ENCODE measurements around the gene TENT4B.
"Not testable (repeated sequence)": the region's sequence is repeated elsewhere in the genome, so short reads cannot be mapped to it uniquely, and the experiment has no call there.

Gene TENT4B

GRCh38 chr16:50155925-50156324 is 2.8 kb downstream of the TENT4B start:
- no peak for DNase-seq

GRCh38 chr16:50156590-50156989 is 3.5 kb downstream of the TENT4B start:
- no peak for DNase-seq

- DNase-seq, result no peak
Measured at GRCh38 chr16:50160495-50161164, 7.5 kb downstream of the TENT4B start.

- no peak for DNase-seq
Measured at GRCh38 chr16:50161950-50162349, 8.8 kb downstream of the TENT4B start.

GRCh38 chr16:50165473-50165872 is 12.4 kb downstream of the TENT4B start:
- DNase-seq, result no peak

GRCh38 chr16:50166511-50167500 is 13.7 kb downstream of the TENT4B start:
- peak; percentile 26 for DNase-seq

GRCh38 chr16:50167556-50167955 is 14.4 kb downstream of the TENT4B start:
- no peak for DNase-seq

GRCh38 chr16:50169555-50170096 is 16.5 kb downstream of the TENT4B start:
- no peak for DNase-seq

GRCh38 chr16:50171773-50172172 is 18.7 kb downstream of the TENT4B start:
- DNase-seq, result not testable (repeated sequence)

GRCh38 chr16:50172195-50172922 is 19.3 kb downstream of the TENT4B start:
- no peak for DNase-seq

- no peak for DNase-seq
Measured at GRCh38 chr16:50173316-50173715, 20.2 kb downstream of the TENT4B start.

GRCh38 chr16:50178491-50178941 is 25.4 kb downstream of the TENT4B start:
- no peak for DNase-seq

- DNase-seq, result no peak
Measured at GRCh38 chr16:50182441-50182840, 29.3 kb downstream of the TENT4B start.

GRCh38 chr16:50183316-50183715 is 30.2 kb downstream of the TENT4B start:
- no peak for DNase-seq

GRCh38 chr16:50185005-50185505 is 31.9 kb downstream of the TENT4B start:
- DNase-seq, result no peak

- no peak for DNase-seq
Measured at GRCh38 chr16:50188619-50189136, 35.6 kb downstream of the TENT4B start.

- DNase-seq, result no peak
Measured at GRCh38 chr16:50190292-50190691, 37.2 kb downstream of the TENT4B start.

- DNase-seq, result no peak
Measured at GRCh38 chr16:50192386-50193050, 39.4 kb downstream of the TENT4B start.

- DNase-seq, result no peak
Measured at GRCh38 chr16:50193594-50193993, 40.5 kb downstream of the TENT4B start.

GRCh38 chr16:50195276-50195675 is 42.2 kb downstream of the TENT4B start:
- no peak for DNase-seq

- no peak for DNase-seq
Measured at GRCh38 chr16:50195756-50196155, 42.6 kb downstream of the TENT4B start.

- DNase-seq, result no peak
Measured at GRCh38 chr16:50197582-50197981, 44.5 kb downstream of the TENT4B start.

All from activated naive CD4-positive, alpha-beta T cell treated with anti-CD3 and anti-CD28 coated beads, Interleukin-2, amount 50 U/mL, for 16 hours (primary cell).